ENCODE results near the gene MRNIP. TPM values are rescaled to one million over a fixed set of nuclear protein-coding genes. Genes with fewer than 3 reads are reported as not detected.

The MRNIP gene
- total and polyA plus RNA-seq, 4 donors: 5.4 to 12.0 (median 7.3) TPM

DNA sequence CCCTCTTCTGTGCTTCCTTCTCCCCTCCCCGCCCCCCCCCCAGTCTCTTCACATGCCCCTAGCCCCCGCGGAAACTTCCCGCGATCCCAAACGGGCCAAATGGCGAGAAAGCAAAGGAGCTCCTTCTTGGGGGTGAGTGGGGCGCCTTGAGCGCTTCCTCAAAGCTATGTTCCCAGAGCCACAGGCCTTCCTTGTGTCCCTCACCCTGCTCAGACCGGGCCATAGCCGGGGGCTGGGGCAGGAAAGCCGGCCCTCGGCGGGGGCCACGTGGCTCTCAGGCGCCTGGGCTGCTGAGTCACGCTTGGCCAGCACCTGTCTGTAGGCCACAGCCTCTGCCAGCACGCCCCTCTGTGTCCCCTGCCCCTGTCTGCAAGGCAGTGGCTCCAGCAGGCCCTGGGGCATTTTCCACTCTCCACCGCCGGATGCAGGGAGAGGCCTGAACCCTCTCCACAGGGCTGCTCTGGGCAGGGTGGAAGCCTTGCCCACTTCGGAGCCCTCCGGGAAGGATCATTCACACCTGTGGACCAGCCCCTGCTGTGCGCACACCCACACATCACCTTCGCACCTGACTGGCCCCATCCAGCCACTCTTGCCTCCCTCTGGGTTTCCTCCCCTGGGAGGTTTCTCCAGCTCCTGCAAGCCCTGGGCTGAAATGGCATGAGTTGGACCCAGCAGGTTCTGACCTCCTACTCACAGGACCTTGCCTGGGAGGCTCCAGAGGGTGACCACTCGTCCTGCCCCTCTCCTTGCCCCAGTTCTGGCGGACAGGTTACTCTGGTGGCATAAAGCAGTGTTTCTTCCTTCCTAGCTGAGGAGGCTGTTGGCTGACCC lies 39.1 kb downstream of the MRNIP start:
- peaks cover 8 to 11% (median 9%) of the 10 kb centered on the region in 4 donors for H3K36me3 ChIP-seq (ENCODE audit: control insufficient read depth in 4 of 4, insufficient read depth in 3 of 4, low read depth in 1 of 4, low read length in 3 of 4)
- peak overlapping the region; percentile 51 to 92 (median 56) for H3K4me3 ChIP-seq (ENCODE audit: low read depth in 1 of 3, low read length in 3 of 3)
- no peak for TF ChIP-seq GABPA (IDR thresholded peaks at IDR 0.05 in 1 of 2, conservative IDR thresholded peaks at IDR 0.05 in 1 of 2)
- TF ChIP-seq EGR1 (IDR thresholded peaks at IDR 0.05; ENCODE audit: low read depth in 2 of 2): no peak
- TF ChIP-seq YY1 (IDR thresholded peaks at IDR 0.05): peak; percentile 10
- peak overlapping the region; percentile 17 to 90 for H3K9ac ChIP-seq (ENCODE audit: low read depth in 1 of 2, low read length in 2 of 2)
- no peak for DNase-seq (ENCODE audit: low spot score)
- WGBS: 18% methylated on average over 26 of the region's 26 CpGs
- no peaks in the 10 kb centered on the region for H3K9me3 ChIP-seq (ENCODE audit: control insufficient read depth in 4 of 4, low read length in 3 of 4)
- peaks cover 30 to 61% (median 40%) of the 10 kb centered on the region in 4 donors for H3K4me1 ChIP-seq (ENCODE audit: control insufficient read depth in 4 of 4, insufficient read depth in 4 of 4, low read length in 3 of 4)
- peak overlapping the region; percentile 94 to 99 for H3K27ac ChIP-seq (ENCODE audit: low read depth in 1 of 2, low read length in 2 of 2)
- H3K27me3 ChIP-seq (ENCODE audit: control insufficient read depth in 4 of 4, insufficient read depth in 4 of 4, low read length in 3 of 4): no peaks in the 10 kb centered on the region

DNA sequence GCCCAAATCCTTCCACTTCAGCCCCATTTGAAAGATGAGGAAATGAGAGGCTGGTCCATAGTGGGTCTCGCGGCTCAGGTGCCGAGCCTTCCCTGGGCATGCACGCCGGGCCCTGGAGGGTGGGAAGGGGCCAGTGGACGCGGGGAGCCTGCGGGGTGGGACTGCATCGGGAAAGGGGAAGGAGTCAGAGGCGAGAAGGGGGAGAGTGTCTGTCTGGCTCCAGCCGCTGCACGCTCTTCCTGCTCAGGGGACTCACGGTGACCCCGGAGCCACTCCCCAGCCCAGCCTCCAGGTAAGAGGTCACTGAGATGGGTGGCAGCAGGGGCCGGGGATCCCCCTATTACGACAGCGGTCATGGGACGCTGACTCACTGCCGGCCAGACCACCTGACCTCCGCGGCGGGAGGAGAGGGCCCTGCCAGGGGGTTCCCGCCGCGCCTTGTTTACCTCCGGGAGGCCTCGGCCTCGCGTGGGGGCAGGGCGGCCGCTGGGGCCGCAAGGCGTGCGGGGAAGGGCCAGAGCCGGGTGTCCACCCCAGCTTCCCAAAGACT lies 39.8 kb downstream of the MRNIP start:
- H3K27ac ChIP-seq (ENCODE audit: low read depth in 1 of 2, low read length in 2 of 2): peak overlapping the region; percentile 94 to 99
- no peaks in the 10 kb centered on the region for H3K27me3 ChIP-seq (ENCODE audit: control insufficient read depth in 4 of 4, insufficient read depth in 4 of 4, low read length in 3 of 4)
- TF ChIP-seq, protein P1, sequence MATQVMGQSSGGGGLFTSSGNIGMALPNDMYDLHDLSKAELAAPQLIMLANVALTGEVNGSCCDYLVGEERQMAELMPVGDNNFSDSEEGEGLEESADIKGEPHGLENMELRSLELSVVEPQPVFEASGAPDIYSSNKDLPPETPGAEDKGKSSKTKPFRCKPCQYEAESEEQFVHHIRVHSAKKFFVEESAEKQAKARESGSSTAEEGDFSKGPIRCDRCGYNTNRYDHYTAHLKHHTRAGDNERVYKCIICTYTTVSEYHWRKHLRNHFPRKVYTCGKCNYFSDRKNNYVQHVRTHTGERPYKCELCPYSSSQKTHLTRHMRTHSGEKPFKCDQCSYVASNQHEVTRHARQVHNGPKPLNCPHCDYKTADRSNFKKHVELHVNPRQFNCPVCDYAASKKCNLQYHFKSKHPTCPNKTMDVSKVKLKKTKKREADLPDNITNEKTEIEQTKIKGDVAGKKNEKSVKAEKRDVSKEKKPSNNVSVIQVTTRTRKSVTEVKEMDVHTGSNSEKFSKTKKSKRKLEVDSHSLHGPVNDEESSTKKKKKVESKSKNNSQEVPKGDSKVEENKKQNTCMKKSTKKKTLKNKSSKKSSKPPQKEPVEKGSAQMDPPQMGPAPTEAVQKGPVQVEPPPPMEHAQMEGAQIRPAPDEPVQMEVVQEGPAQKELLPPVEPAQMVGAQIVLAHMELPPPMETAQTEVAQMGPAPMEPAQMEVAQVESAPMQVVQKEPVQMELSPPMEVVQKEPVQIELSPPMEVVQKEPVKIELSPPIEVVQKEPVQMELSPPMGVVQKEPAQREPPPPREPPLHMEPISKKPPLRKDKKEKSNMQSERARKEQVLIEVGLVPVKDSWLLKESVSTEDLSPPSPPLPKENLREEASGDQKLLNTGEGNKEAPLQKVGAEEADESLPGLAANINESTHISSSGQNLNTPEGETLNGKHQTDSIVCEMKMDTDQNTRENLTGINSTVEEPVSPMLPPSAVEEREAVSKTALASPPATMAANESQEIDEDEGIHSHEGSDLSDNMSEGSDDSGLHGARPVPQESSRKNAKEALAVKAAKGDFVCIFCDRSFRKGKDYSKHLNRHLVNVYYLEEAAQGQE (IDR thresholded peaks at IDR 0.05): peak; percentile 75
- peak in 1 of 2 donors; percentile 76 for TF ChIP-seq EGR1 (IDR thresholded peaks at IDR 0.05; ENCODE audit: low read depth in 2 of 2)
- TF ChIP-seq, protein P2, sequence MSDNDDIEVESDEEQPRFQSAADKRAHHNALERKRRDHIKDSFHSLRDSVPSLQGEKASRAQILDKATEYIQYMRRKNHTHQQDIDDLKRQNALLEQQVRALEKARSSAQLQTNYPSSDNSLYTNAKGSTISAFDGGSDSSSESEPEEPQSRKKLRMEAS (IDR thresholded peaks at IDR 0.05): no peak
- TF ChIP-seq, protein P3, sequence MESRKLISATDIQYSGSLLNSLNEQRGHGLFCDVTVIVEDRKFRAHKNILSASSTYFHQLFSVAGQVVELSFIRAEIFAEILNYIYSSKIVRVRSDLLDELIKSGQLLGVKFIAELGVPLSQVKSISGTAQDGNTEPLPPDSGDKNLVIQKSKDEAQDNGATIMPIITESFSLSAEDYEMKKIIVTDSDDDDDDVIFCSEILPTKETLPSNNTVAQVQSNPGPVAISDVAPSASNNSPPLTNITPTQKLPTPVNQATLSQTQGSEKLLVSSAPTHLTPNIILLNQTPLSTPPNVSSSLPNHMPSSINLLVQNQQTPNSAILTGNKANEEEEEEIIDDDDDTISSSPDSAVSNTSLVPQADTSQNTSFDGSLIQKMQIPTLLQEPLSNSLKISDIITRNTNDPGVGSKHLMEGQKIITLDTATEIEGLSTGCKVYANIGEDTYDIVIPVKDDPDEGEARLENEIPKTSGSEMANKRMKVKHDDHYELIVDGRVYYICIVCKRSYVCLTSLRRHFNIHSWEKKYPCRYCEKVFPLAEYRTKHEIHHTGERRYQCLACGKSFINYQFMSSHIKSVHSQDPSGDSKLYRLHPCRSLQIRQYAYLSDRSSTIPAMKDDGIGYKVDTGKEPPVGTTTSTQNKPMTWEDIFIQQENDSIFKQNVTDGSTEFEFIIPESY (IDR thresholded peaks at IDR 0.05): peak; percentile 73
- TF ChIP-seq NR2F2 (IDR thresholded peaks at IDR 0.05): peak; percentile 59
- TF ChIP-seq, protein P4, sequence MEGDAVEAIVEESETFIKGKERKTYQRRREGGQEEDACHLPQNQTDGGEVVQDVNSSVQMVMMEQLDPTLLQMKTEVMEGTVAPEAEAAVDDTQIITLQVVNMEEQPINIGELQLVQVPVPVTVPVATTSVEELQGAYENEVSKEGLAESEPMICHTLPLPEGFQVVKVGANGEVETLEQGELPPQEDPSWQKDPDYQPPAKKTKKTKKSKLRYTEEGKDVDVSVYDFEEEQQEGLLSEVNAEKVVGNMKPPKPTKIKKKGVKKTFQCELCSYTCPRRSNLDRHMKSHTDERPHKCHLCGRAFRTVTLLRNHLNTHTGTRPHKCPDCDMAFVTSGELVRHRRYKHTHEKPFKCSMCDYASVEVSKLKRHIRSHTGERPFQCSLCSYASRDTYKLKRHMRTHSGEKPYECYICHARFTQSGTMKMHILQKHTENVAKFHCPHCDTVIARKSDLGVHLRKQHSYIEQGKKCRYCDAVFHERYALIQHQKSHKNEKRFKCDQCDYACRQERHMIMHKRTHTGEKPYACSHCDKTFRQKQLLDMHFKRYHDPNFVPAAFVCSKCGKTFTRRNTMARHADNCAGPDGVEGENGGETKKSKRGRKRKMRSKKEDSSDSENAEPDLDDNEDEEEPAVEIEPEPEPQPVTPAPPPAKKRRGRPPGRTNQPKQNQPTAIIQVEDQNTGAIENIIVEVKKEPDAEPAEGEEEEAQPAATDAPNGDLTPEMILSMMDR (IDR thresholded peaks at IDR 0.05; ENCODE audit: low read depth, low read length, missing input control): no peak
- peak; percentile 90 for TF ChIP-seq FOXA1 (IDR thresholded peaks at IDR 0.05)
- peak in 1 of 2 donors; percentile 57 for TF ChIP-seq GABPA (IDR thresholded peaks at IDR 0.05 in 1 of 2, conservative IDR thresholded peaks at IDR 0.05 in 1 of 2)
- peak; percentile 54 to 72 for TF ChIP-seq HNF4A (conservative IDR thresholded peaks at IDR 0.05)
- peak; percentile 23 for TF ChIP-seq HNF4G (IDR thresholded peaks at IDR 0.05)
- TF ChIP-seq JUND (IDR thresholded peaks at IDR 0.05): peak; percentile 96 to 99
- peak; percentile 53 for TF ChIP-seq YY1 (IDR thresholded peaks at IDR 0.05)
- TF ChIP-seq TAF1 (conservative IDR thresholded peaks at IDR 0.05): no peak
- TF ChIP-seq RAD21 (IDR thresholded peaks at IDR 0.05): peak; percentile 32 to 40
- TF ChIP-seq, protein P5, sequence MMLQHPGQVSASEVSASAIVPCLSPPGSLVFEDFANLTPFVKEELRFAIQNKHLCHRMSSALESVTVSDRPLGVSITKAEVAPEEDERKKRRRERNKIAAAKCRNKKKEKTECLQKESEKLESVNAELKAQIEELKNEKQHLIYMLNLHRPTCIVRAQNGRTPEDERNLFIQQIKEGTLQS (IDR thresholded peaks at IDR 0.05): peak; percentile 95
- peak; percentile 95 to 97 for TF ChIP-seq RXRA (IDR thresholded peaks at IDR 0.05)
- TF ChIP-seq SP1 (IDR thresholded peaks at IDR 0.05): peak; percentile 90
- TF ChIP-seq FOXA2 (IDR thresholded peaks at IDR 0.05): peak; percentile 89
- peak overlapping the region in 1 of 2 donors; percentile 62 for H3K9ac ChIP-seq (ENCODE audit: low read depth in 1 of 2, low read length in 2 of 2)
- no peaks in the 10 kb centered on the region for H3K9me3 ChIP-seq (ENCODE audit: control insufficient read depth in 4 of 4, low read length in 3 of 4)
- DNase-seq (ENCODE audit: low spot score): peak; percentile 83
- peak overlapping the region in 2 of 3 donors; percentile 25 to 92 for H3K4me3 ChIP-seq (ENCODE audit: low read depth in 1 of 3, low read length in 3 of 3)
- WGBS: 1% methylated on average over 35 of the region's 35 CpGs
- H3K36me3 ChIP-seq (ENCODE audit: control insufficient read depth in 4 of 4, insufficient read depth in 3 of 4, low read depth in 1 of 4, low read length in 3 of 4): peaks cover under 1 to 5% (median 4%) of the 10 kb centered on the region in 4 donors
- peaks cover 28 to 58% (median 36%) of the 10 kb centered on the region in 4 donors for H3K4me1 ChIP-seq (ENCODE audit: control insufficient read depth in 4 of 4, insufficient read depth in 4 of 4, low read length in 3 of 4)
